Measurements from ENCODE around the gene CIT.

DNA sequence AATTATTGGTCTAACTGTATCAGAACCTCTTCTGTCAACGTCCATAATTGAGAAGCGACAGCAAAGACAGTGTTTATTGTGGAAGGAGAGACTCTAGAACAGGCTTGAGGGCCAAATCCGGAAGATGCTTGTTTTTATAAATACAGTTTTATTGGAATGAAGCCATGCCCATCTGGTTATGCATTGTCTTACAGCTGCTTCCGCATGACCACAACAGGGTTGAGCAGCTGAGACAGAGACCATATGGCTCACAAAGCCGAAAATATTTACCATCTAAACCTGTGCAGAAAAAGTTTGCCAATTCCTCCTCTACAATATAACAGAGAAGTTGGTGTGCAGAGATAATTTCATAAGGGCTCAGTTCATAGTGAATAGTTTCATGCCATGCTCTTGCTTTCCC is 184.7 kb downstream of the CIT start:
- TF ChIP-seq, protein P1, sequence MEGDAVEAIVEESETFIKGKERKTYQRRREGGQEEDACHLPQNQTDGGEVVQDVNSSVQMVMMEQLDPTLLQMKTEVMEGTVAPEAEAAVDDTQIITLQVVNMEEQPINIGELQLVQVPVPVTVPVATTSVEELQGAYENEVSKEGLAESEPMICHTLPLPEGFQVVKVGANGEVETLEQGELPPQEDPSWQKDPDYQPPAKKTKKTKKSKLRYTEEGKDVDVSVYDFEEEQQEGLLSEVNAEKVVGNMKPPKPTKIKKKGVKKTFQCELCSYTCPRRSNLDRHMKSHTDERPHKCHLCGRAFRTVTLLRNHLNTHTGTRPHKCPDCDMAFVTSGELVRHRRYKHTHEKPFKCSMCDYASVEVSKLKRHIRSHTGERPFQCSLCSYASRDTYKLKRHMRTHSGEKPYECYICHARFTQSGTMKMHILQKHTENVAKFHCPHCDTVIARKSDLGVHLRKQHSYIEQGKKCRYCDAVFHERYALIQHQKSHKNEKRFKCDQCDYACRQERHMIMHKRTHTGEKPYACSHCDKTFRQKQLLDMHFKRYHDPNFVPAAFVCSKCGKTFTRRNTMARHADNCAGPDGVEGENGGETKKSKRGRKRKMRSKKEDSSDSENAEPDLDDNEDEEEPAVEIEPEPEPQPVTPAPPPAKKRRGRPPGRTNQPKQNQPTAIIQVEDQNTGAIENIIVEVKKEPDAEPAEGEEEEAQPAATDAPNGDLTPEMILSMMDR (IDR thresholded peaks at IDR 0.05), result no peak
- TF ChIP-seq ZFX (IDR thresholded peaks at IDR 0.05; ENCODE audit: borderline replicate concordance), result no peak

All from 22Rv1 (cell line).